ENCODE results near the gene QSOX2. TPM values are rescaled to one million over a fixed set of nuclear protein-coding genes. Genes with fewer than 3 reads are reported as not detected.

The QSOX2 gene
- total and polyA plus RNA-seq, 4 donors, result 4.9 to 12.2 (median 10.3) TPM

GRCh38 chr9:136226680-136227407 is 18.8 kb downstream of the QSOX2 start:
- H3K27me3 ChIP-seq (ENCODE audit: control insufficient read depth in 3 of 3, insufficient read depth in 3 of 3, low read length in 2 of 3), result no peaks in the 10 kb centered on the region
- DNase-seq (no peak), ATAC-seq (ENCODE audit: insufficient read depth, low FRiP score) (no peak)
- peaks cover 0 to 20% (median 4%) of the 10 kb centered on the region in 4 donors for H3K36me3 ChIP-seq (ENCODE audit: control insufficient read depth in 4 of 4, insufficient read depth in 4 of 4, low read length in 4 of 4)
- TF ChIP-seq CTCF (IDR thresholded peaks at IDR 0.05; ENCODE audit: control extremely low read depth, extremely low read depth), result no peak
- H3K9ac ChIP-seq (ENCODE audit: insufficient read depth in 1 of 2, low read length in 2 of 2), result no peak overlapping the region
- no peak overlapping the region for H3K27ac ChIP-seq (ENCODE audit: low read depth in 1 of 2, low read length in 1 of 2)
- H3K9me3 ChIP-seq (ENCODE audit: control insufficient read depth in 4 of 4, insufficient read depth in 3 of 4, low read length in 3 of 4), result no peaks in the 10 kb centered on the region
- H3K4me1 ChIP-seq (ENCODE audit: control insufficient read depth in 5 of 5, insufficient read depth in 5 of 5, low read length in 5 of 5), result no peaks in the 10 kb centered on the region
- 93 to 95% methylated on average over 30 of the region's 30 CpGs for WGBS, 2 donors
- no peak overlapping the region for H3K4me3 ChIP-seq

DNA sequence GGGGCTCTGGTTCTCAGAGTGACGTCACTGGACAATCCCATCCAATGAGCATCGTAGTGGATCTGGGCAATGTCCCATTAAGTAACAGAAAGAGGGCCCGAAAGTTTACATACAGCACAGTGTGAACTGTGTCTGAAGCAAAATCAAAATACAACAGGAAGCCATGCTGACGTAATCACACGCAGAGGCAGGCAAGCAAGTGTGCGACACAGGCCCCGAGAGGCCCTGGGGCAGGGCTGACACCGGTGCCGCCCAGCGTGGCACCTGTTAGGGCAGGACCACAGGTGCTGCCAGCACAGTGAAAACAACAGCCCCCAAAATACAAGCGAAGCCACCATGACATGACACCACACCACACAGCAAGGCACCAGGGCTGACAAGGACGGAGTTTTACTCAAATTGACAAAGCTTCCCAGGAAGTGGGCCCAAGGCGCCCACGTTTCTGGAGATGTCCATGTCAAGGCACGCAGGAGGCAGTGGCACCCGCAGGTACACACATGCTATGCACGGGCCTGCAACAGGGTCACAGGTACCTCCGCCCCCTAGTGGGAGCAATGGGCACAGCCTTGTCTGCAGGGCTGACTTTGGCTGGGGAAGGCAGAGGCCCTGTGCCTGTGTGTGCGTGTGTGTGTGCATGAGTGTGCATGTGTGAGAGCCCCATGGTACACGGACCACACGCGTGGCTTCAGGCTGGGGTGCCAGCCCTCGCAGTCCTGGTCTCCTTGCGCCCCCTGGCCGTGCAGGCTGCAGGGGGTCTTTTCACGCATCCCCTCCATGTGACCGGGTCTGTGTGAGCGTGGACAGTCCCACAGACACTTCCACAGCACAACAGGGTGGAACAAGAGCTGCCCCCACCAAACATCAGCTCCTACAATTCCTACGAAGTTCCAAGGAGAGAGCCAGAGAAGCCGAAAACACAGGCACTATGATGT is 19.6 kb downstream of the QSOX2 start:
- no peaks in the 10 kb centered on the region for H3K27me3 ChIP-seq (ENCODE audit: control insufficient read depth in 3 of 3, insufficient read depth in 3 of 3, low read length in 2 of 3)
- no peaks in the 10 kb centered on the region for H3K4me1 ChIP-seq (ENCODE audit: control insufficient read depth in 5 of 5, insufficient read depth in 5 of 5, low read length in 5 of 5)
- H3K36me3 ChIP-seq (ENCODE audit: control insufficient read depth in 4 of 4, insufficient read depth in 4 of 4, low read length in 4 of 4), result peaks cover 0 to 24% (median 4%) of the 10 kb centered on the region in 4 donors
- peak; percentile 32 for TF ChIP-seq CTCF (IDR thresholded peaks at IDR 0.05; ENCODE audit: control extremely low read depth, extremely low read depth)
- H3K4me3 ChIP-seq, result no peak overlapping the region
- ATAC-seq (ENCODE audit: insufficient read depth, low FRiP score) (no peak), DNase-seq (peak; percentile 36 to 53 (median 45))
- H3K9ac ChIP-seq (ENCODE audit: insufficient read depth in 1 of 2, low read length in 2 of 2), result no peak overlapping the region
- 67 to 75% methylated on average over 30 of the region's 30 CpGs for WGBS, 2 donors
- H3K27ac ChIP-seq (ENCODE audit: low read depth in 1 of 2, low read length in 1 of 2), result no peak overlapping the region
- no peaks in the 10 kb centered on the region for H3K9me3 ChIP-seq (ENCODE audit: control insufficient read depth in 4 of 4, insufficient read depth in 3 of 4, low read length in 3 of 4)

- Histone ChIP-seq H3K36me3 (ENCODE audit: control insufficient read depth in 4 of 4, insufficient read depth in 4 of 4, low read length in 4 of 4) (peaks cover 0 to 24% (median 4%) of the 10 kb centered on the region in 4 donors), H3K4me1 (ENCODE audit: control insufficient read depth in 5 of 5, insufficient read depth in 5 of 5, low read length in 5 of 5) (no peaks in the 10 kb centered on the region), H3K27me3 (ENCODE audit: control insufficient read depth in 3 of 3, insufficient read depth in 3 of 3, low read length in 2 of 3) (no peaks in the 10 kb centered on the region), H3K27ac (ENCODE audit: low read depth in 1 of 2, low read length in 1 of 2) (no peak overlapping the region), H3K9ac (ENCODE audit: insufficient read depth in 1 of 2, low read length in 2 of 2) (no peak overlapping the region), H3K4me3 (no peak overlapping the region), H3K9me3 (ENCODE audit: control insufficient read depth in 4 of 4, insufficient read depth in 3 of 4, low read length in 3 of 4) (no peaks in the 10 kb centered on the region)
- WGBS, 2 donors, result 78 to 86% methylated on average over 19 of the region's 19 CpGs
- no peak for TF ChIP-seq CTCF (IDR thresholded peaks at IDR 0.05; ENCODE audit: control extremely low read depth, extremely low read depth)
- no peak for DNase-seq
- ATAC-seq (ENCODE audit: insufficient read depth, low FRiP score), result no peak
These were observed 20.3 kb downstream of the QSOX2 start for GRCh38 chr9:136225366-136225747.
